Articular chondrocyte of knee joint (primary cell): Measurements from ENCODE around the gene OR13C8. TPM values are rescaled to one million over a fixed set of nuclear protein-coding genes. Genes with fewer than 3 reads are reported as not detected.

ENCODE experiments used
- total RNA-seq: library from RNA; depleted of rRNA; stranded (reverse); fragments of >200 nt; gene quantifications from 2 replicates; pipeline ENCODE4 v1.2.3, GENCODE V29; 2012

Gene OR13C8, protein sequence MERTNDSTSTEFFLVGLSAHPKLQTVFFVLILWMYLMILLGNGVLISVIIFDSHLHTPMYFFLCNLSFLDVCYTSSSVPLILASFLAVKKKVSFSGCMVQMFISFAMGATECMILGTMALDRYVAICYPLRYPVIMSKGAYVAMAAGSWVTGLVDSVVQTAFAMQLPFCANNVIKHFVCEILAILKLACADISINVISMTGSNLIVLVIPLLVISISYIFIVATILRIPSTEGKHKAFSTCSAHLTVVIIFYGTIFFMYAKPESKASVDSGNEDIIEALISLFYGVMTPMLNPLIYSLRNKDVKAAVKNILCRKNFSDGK
- total RNA-seq: not detected in 2 replicates

DNA sequence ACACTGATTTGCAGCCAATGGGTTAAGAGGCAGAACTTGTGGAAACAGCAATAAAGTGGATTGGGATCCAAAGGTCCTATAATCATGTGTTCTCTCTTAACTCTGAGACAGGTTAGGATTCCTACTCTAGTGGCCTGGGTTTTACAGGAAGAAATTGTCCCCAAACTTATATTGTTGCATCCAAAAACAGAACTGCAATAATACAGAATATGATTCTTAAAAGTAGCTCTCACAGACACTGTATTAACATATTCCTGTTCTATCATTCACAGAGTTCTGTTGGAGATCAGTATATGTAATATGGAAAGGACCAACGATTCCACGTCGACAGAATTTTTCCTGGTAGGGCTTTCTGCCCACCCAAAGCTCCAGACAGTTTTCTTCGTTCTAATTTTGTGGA, at the start of gene OR13C8:
TSS of gene OR13C8 (plus strand) at position 301 of the 400 bp plus-strand sequence. CDS start at position 301, 0 bp downstream.

DNA sequence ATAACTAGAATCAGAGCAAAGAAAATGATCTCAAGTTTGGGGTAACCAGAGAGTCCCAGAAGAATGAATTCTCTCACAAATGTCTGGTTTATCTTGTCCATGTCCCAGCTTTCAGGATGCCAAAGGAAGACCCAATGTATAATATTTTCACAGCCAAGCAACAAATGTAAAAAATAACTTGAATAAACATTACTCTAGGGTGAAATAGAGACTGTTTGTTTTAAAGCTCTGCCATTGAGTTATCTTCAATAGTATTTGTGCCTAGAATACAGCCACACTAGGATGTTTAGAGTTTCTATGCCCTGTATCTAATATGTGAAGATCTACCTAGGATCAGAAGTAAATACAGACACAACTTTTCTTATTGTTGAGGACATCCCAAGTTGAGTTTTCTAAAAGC, 41.9 kb upstream of the OR13C8 start, which contains the start of gene OR13C4:
TSS of gene OR13C4 (minus strand) at position 101 of the 400 bp plus-strand sequence. CDS start at position 101, 0 bp downstream.

DNA sequence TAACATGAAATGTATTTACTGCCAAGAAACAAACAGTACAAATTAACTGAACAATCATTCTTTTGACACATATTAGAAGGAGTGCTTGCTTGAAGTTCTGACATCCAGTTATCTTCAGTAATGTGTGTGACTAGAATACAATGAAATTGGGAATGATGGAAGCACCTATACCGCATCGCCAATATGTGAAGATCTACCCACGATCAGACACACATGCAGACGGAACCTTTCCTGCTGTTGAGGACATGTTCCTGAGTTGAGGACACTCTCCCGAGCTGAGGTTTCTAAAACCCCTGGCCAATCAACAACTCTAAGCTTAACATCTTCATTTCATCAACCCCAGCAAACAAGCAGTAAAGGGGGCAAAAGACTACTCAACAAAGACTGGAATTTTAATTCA, 32.2 kb upstream of the OR13C8 start, which contains the start of gene OR13C3:
TSS of gene OR13C3 (minus strand) at position 101 of the 400 bp plus-strand sequence. CDS start 133 bp downstream, outside the sequence.

DNA sequence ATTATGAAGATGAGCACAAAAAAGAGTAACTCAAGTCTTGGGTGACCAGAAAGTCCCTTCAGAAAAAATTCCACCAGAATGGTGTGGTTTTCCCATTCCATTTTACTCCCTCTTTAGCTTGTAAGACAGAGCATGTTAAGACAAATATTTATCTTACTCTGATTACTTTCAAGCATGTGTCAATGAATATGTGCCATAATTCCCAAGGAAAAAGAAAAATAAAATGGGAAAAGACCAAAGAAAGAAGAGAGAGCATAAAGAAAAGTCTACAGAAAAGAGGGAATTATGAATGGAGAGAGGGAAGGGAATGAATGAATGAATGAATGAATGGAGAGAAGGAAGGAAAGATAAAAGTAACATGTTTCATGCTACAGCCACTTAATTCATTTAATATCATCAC, 30.3 kb downstream of the OR13C8 start, which contains the start of gene OR13C5:
TSS of gene OR13C5 (minus strand) at position 101 of the 400 bp plus-strand sequence. CDS start at position 101, 0 bp downstream.

DNA sequence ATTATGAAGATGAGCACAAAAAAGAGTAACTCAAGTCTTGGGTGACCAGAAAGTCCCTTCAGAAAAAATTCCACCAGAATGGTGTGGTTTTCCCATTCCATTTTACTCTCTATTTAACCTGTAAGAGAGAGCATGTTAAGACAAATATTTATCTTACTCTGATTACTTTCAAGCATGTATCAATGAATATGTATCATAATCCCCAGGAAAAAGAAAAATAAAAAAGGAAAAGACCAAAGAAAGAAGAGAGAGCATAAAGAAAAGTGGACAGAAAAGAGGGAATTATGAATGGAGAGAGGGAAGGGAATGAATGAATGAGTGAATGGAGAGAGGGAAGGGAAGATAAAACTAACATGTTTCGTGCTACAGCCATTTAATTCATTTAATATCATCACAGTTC, 36.6 kb downstream of the OR13C8 start, which contains the start of gene OR13C2:
TSS of gene OR13C2 (minus strand) at position 101 of the 400 bp plus-strand sequence. CDS start at position 101, 0 bp downstream.

DNA sequence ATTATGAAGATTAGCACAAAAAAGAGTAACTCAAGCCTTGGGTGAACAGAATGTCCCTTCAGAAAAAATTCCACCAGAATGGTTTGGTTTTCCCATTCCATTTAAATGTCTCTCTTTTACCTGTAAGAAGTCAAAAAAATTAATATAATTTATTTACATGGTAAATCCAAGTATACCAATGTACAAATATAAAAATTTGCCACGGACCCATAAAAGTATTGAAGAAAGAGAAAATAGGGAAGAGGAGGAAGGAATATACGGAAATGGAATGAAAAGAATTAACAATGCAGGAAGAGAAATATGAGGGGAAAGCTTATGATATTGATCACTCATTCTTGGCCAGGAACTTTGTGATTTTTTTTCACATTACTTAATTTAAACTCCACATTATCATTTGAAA, 49.1 kb downstream of the OR13C8 start, which contains the start of gene OR13C9:
TSS of gene OR13C9 (minus strand) at position 101 of the 400 bp plus-strand sequence. CDS start at position 101, 0 bp downstream.

Other genes with a start within 250 kb of the OR13C8 start
- not detected in 2 replicates for gene OR13F1, start 64.9 kb upstream of the OR13C8 start, total RNA-seq
- not detected in 2 replicates for gene OR13C4, start 42.0 kb upstream of the OR13C8 start, total RNA-seq
- gene OR13C3, start 32.3 kb upstream of the OR13C8 start, total RNA-seq: 0.11 TPM in 1 of 2 replicates, not detected in the other
- not detected in 2 replicates for gene OR13C5, start 30.2 kb downstream of the OR13C8 start, total RNA-seq
- gene OR13C2, start 36.5 kb downstream of the OR13C8 start, total RNA-seq: 0.22 TPM in 1 of 2 replicates, not detected in the other
- gene OR13C9, start 49.0 kb downstream of the OR13C8 start, total RNA-seq: not detected in 2 replicates
- gene OR13D1, start 125.3 kb downstream of the OR13C8 start, total RNA-seq: not detected in 2 replicates
- 61.6 and 69.6 TPM in 2 replicates for gene NIPSNAP3A, start 178.5 kb downstream of the OR13C8 start, total RNA-seq
- 3.0 and 3.1 TPM in 2 replicates for gene NIPSNAP3B, start 195.0 kb downstream of the OR13C8 start, total RNA-seq